ENCODE data around the gene GRM5. TPM values are rescaled to one million over a fixed set of nuclear protein-coding genes. Genes with fewer than 3 reads are reported as not detected.
"Not testable (repeated sequence)": the region's sequence is repeated elsewhere in the genome, so short reads cannot be mapped to it uniquely, and the experiment has no call there.

The GRM5 gene
- total RNA-seq, 3 donors from 2014 or later: not detected

- no peaks in the 10 kb centered on the region for H3K9me3 ChIP-seq
- H3K36me3 ChIP-seq (ENCODE audit: low read depth): no peaks in the 10 kb centered on the region
- H3K4me3 ChIP-seq: no peak overlapping the region
- intact Hi-C loops (cut with DNase I, micrococcal nuclease): no loop called here
- TF ChIP-seq CTCF (IDR thresholded peaks at IDR 0.05): no peak
- no peak for ATAC-seq
- no peaks in the 10 kb centered on the region for H3K4me1 ChIP-seq (ENCODE audit: low read depth)
- DNase-seq: no peak
Measured at GRCh38 chr11:89052220-89052619, 13.6 kb downstream of the GRM5 start.

- H3K36me3 ChIP-seq (ENCODE audit: low read depth); intact Hi-C loops (cut with DNase I, micrococcal nuclease); H3K4me1 ChIP-seq (ENCODE audit: low read depth); H3K4me3 ChIP-seq; ATAC-seq; DNase-seq; H3K9me3 ChIP-seq: not testable (repeated sequence)
Measured at GRCh38 chr11:89047159-89047558, 18.6 kb downstream of the GRM5 start.

GRCh38 chr11:89043861-89044588 lies 21.8 kb downstream of the GRM5 start:
- H3K36me3 ChIP-seq (ENCODE audit: low read depth); H3K4me1 ChIP-seq (ENCODE audit: low read depth); H3K4me3 ChIP-seq; ATAC-seq; H3K9me3 ChIP-seq; intact Hi-C loops (cut with DNase I, micrococcal nuclease); DNase-seq: not testable (repeated sequence)

GRCh38 chr11:89029671-89030070 lies 36.1 kb downstream of the GRM5 start:
- intact Hi-C loops (cut with DNase I, micrococcal nuclease); DNase-seq; H3K4me3 ChIP-seq; H3K4me1 ChIP-seq (ENCODE audit: low read depth); ATAC-seq; H3K9me3 ChIP-seq; H3K36me3 ChIP-seq (ENCODE audit: low read depth): not testable (repeated sequence)

GRCh38 chr11:89021339-89021738 lies 44.4 kb downstream of the GRM5 start:
- no peak for DNase-seq
- no peak for ATAC-seq
- TF ChIP-seq CTCF (IDR thresholded peaks at IDR 0.05): no peak
- H3K36me3 ChIP-seq (ENCODE audit: low read depth): no peaks in the 10 kb centered on the region
- intact Hi-C loops (cut with DNase I, micrococcal nuclease): no loop called here
- no peak overlapping the region for H3K4me3 ChIP-seq
- no peaks in the 10 kb centered on the region for H3K4me1 ChIP-seq (ENCODE audit: low read depth)
- H3K9me3 ChIP-seq: no peaks in the 10 kb centered on the region

GRCh38 chr11:89019827-89020547 lies 45.8 kb downstream of the GRM5 start:
- H3K9me3 ChIP-seq; ATAC-seq; H3K36me3 ChIP-seq (ENCODE audit: low read depth); H3K4me1 ChIP-seq (ENCODE audit: low read depth); H3K4me3 ChIP-seq; intact Hi-C loops (cut with DNase I, micrococcal nuclease); DNase-seq: not testable (repeated sequence)

GRCh38 chr11:89016214-89016613 lies 49.6 kb downstream of the GRM5 start:
- intact Hi-C loops (cut with DNase I, micrococcal nuclease): no loop called here
- H3K4me3 ChIP-seq: no peak overlapping the region
- DNase-seq (no peak), ATAC-seq (no peak)
- no peaks in the 10 kb centered on the region for H3K36me3 ChIP-seq (ENCODE audit: low read depth)
- no peak for TF ChIP-seq CTCF (IDR thresholded peaks at IDR 0.05)
- H3K4me1 ChIP-seq (ENCODE audit: low read depth): no peaks in the 10 kb centered on the region
- H3K9me3 ChIP-seq: no peaks in the 10 kb centered on the region
